B cell (primary cell): ENCODE data around the gene PIGR.

ENCODE experiments used
- CTCF ChIP-seq: fragments of 200-600 bp; IDR thresholded peaks from one replicate; pipeline ENCODE4 v1.8.0; 2022; ENCODE audit warnings: antibody characterized with exemption, mild to moderate bottlenecking
- EZH2 ChIP-seq: IDR thresholded peaks from 2 replicates; pipeline ENCODE4 v1.6.1; 2012; ENCODE audit warnings: borderline replicate concordance, low read depth, mild to moderate bottlenecking, moderate library complexity, low read length; ENCODE audit not compliant: insufficient read depth, poor library complexity, severe bottlenecking

- TF ChIP-seq CTCF (no peak), EZH2 (no peak)
These were observed 5.2 kb upstream of the PIGR start for GRCh38 chr1:206951318-206952100.
